Measurements from ENCODE around the gene GALNT16.
"Not testable (repeated sequence)": the region's sequence is repeated elsewhere in the genome, so short reads cannot be mapped to it uniquely, and the experiment has no call there.

The GALNT16 gene

DNA sequence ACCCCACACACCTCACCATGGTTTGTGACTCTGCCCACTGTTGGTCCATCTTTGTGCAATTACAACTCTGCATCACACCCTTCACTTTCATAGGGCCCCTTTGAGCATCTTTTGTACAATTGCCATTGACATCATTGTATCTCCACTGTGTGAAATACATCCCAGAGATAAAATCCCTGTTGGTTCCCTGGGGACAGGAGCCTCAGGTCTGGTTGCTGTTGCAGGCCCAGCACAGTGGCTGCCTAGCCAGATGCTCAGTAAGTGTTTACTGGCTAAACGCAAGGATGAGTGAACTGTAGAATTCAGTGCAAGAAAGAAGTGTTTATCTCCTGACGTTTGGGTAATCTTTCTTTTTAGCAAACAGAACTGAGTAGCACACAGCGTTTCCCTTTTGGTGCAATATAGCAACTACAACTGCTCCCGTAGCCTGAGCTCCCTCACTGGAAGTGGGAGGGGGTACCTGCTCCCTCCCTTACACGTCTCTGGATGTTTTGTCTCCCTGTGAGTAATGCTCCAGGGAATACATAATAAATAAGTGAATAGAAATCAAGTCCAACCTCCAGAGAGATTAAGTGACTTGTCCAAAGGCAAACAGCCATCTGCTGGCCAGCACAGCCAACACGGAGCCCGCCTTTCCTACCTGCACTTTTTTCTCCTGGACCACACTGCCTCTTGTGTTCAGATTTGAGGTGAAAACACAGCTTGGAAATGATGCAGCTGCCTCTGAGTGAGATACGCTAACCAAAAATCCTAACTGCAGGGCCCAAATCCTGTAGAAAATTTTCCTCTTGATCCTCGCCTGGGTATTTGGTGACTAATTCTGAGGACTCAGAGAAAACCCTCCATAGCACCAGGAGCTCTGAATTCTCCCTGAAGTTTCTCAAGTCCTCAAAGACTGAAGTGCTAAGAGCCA, 27.4 kb downstream of the GALNT16 start:
- H3K4me3 Mint-ChIP-seq, result no peak overlapping the region
- no peaks in the 10 kb centered on the region for H3K9me3 Mint-ChIP-seq
- no peaks in the 10 kb centered on the region for H3K36me3 Mint-ChIP-seq (ENCODE audit: low read depth)
- H3K4me1 Mint-ChIP-seq (ENCODE audit: low read depth), result no peaks in the 10 kb centered on the region
- H3K27me3 Mint-ChIP-seq, result no peaks in the 10 kb centered on the region
- H3K27ac Mint-ChIP-seq, result no peak overlapping the region

DNA sequence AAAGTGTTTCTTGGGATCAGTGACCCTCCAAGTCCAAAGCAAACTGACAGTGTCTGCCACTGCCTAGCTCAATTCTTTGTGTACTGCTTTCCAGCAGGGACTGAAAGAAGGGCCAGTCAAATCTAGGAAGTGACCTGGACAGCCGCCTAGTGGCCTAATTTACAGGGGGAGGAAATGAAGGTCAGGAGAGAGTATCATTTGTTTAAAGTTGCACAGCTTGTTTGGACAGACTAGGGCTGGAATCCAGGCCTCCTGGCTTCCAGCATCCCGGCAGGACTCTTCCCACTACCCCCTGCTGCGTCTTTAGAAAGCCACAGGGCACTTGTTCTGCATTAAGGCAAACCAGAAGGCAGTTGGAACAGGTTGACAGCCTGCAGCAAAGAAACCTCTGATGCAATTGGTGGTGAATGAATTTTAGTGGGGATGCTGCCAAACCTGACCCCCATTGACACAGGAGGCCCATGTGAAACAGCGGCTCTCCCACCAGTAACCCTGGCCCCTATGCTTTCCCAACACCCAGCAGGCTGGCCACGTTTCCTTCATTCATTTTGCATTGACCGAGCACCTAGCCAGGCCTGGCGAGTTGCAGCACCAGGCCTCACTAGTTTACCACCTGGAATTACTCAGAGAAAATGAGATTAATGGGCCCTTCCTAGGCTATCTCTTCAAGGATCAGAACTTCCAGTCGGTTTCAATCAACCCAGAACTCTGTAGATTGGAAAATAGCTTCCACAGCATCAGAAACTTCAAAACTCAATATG, 28.2 kb downstream of the GALNT16 start:
- no peaks in the 10 kb centered on the region for H3K4me1 Mint-ChIP-seq (ENCODE audit: low read depth)
- no peak overlapping the region for H3K4me3 Mint-ChIP-seq
- no peaks in the 10 kb centered on the region for H3K36me3 Mint-ChIP-seq (ENCODE audit: low read depth)
- no peak overlapping the region for H3K27ac Mint-ChIP-seq
- no peaks in the 10 kb centered on the region for H3K9me3 Mint-ChIP-seq
- H3K27me3 Mint-ChIP-seq, result no peaks in the 10 kb centered on the region

DNA sequence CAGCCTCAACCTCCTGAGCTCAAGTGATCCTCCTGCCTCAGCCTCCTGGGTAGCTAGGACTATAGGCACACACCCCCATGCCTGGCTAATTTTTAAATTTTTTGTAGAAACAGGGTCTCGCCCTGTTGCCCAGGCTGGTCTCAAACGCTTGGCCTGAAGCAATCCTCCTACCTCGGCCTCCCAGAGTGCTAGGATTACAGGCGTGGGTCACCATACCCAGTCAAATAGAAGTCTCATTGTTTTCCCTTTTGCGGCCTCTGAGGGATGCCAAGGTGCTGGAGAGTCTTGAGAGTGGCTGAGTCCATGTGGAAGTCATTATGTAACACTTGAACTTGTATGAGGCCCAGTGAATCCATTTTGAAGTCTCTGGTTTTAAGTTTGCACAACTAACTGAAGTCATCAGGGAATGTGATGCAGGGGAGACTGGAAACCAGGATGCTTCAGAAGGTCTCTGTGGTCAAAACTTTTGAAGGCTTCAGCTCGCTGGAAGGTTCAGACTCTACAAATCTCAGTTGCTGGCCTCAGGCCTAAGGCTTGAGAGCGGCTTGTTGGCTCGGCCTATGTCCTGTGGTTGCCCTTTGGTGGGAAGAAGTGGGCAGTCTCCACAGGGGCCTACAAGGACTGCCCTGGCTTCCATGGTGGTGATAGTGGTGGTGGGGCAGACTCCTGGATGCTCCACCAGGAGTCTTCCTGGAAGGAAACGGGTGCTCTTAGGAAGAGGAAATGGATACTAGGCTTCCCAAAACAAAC, 29.2 kb downstream of the GALNT16 start:
- no peaks in the 10 kb centered on the region for H3K9me3 Mint-ChIP-seq
- H3K27me3 Mint-ChIP-seq, result peaks cover 3% of the 10 kb centered on the region
- no peaks in the 10 kb centered on the region for H3K4me1 Mint-ChIP-seq (ENCODE audit: low read depth)
- no peak overlapping the region for H3K4me3 Mint-ChIP-seq
- H3K36me3 Mint-ChIP-seq (ENCODE audit: low read depth), result no peaks in the 10 kb centered on the region
- H3K27ac Mint-ChIP-seq, result no peak overlapping the region

DNA sequence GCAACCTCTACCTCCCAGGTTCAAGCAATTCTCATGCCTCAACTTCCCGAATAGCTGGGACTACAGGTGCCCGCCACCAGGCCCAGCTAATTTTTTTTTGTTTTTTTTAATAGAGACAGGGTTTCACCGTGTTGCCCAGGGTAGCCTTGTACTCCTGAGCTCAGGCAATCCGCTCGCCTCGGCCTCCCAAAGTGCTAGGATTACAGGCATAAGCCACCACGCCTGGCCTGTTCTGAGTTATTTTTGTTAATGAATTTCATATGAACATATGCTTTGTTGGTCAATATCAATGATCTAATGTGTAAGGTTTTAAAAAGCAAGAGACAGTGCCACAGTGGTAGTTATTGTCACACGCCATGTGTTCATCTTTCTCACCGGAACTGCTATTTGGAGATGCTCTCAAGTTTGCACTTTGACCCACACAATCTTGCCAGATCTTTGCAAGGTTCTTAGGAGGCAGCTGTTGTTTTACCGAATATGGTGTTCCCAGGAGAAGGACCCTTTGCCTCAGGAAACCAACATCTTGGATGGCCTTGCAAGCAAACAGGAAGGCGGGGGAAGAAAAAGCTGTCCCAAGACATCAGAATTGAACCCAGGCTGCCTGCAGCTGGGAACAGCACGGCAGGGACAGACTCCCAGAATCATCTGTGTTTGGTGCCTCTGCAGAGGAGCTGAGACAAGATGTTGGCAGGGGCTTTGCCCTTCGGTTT, 30.0 kb downstream of the GALNT16 start:
- H3K27ac Mint-ChIP-seq, result no peak overlapping the region
- no peaks in the 10 kb centered on the region for H3K9me3 Mint-ChIP-seq
- H3K36me3 Mint-ChIP-seq (ENCODE audit: low read depth), result no peaks in the 10 kb centered on the region
- peaks cover 3% of the 10 kb centered on the region for H3K27me3 Mint-ChIP-seq
- H3K4me1 Mint-ChIP-seq (ENCODE audit: low read depth), result no peaks in the 10 kb centered on the region
- no peak overlapping the region for H3K4me3 Mint-ChIP-seq

DNA sequence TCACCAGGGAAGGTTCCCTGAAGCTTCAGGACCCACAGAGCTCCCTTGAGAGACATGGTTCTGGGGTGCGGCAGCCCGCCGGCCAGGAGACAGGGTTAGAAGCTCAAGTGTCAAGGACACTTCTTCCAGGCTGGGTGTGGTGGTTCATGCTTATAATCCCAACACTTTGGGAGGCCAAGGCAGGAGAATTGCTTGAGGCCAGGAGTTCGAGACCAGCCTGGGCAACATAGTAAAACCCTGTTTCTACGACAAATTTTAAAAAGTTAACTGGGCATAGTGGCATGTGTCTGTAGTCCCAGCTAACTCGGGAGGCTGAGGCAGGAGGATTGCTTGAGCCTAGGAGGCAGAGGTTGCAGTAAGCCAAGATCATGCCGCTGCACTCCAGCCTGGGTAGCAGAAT, 30.9 kb downstream of the GALNT16 start:
- H3K27me3 Mint-ChIP-seq; H3K4me1 Mint-ChIP-seq (ENCODE audit: low read depth); H3K4me3 Mint-ChIP-seq; H3K9me3 Mint-ChIP-seq; H3K36me3 Mint-ChIP-seq (ENCODE audit: low read depth); H3K27ac Mint-ChIP-seq: not testable (repeated sequence)

DNA sequence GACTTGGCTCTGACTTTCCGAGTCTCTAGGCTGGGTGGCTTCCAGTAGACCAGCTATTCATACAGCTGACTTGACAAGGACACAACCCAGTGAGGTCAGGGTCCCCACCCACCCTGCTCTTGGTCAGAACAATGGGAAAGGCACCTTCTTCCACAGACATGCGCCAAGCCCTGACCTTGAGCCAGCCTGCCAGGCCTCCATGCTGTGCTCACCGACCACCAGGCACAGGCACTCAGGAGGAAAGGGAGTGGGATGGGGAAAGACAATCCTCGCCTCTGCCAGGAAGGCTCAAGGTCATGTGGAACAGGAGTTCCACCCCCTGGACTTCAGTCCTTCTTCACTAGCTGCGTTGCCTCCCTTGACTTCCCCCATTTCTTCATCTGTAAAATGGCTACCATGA, 31.4 kb downstream of the GALNT16 start:
- no peaks in the 10 kb centered on the region for H3K4me1 Mint-ChIP-seq (ENCODE audit: low read depth)
- no peak overlapping the region for H3K4me3 Mint-ChIP-seq

DNA sequence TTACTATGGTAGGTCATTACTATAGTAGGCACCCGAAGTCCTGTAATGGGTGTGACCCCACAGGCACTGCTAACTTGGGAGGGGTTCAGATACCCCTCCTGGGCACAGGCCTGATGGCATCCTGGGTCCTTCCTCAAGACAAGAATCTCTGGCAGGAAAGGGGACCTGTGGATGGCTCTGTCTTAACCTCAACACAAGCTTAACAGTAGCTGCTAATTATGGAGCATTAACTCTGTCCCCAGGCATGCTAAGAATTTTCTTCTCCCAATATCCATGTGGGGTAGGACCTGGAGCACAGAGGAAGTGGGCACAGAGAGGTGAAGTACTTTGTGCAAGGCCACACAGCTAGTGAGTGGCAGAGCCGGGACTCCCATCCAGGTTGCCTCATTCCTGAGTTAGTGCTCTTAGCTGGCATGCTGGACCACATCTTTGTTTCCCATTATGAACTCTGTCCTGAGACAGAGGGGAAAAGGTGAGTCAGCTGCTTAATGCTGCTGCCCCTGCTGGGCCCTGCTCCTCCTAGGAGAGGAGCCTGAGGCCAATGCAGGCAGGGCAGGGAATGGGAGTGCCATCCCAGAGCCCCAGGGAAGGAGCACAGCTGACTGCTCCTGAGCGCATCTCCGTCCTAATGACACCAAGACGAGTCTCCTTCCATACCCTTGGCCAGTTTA, 32.1 kb downstream of the GALNT16 start:
- Mint-ChIP-seq H3K4me3 (no peak overlapping the region), H3K27me3 (peaks cover 10% of the 10 kb centered on the region), H3K4me1 (ENCODE audit: low read depth) (no peaks in the 10 kb centered on the region), H3K9me3 (no peaks in the 10 kb centered on the region), H3K27ac (no peak overlapping the region), H3K36me3 (ENCODE audit: low read depth) (no peaks in the 10 kb centered on the region)

More for the DNA sequence above, 31.4 kb downstream of the GALNT16 start:
- Mint-ChIP-seq H3K27ac (no peak overlapping the region), H3K9me3 (no peaks in the 10 kb centered on the region), H3K36me3 (ENCODE audit: low read depth) (no peaks in the 10 kb centered on the region), H3K27me3 (peaks cover 3% of the 10 kb centered on the region)

DNA sequence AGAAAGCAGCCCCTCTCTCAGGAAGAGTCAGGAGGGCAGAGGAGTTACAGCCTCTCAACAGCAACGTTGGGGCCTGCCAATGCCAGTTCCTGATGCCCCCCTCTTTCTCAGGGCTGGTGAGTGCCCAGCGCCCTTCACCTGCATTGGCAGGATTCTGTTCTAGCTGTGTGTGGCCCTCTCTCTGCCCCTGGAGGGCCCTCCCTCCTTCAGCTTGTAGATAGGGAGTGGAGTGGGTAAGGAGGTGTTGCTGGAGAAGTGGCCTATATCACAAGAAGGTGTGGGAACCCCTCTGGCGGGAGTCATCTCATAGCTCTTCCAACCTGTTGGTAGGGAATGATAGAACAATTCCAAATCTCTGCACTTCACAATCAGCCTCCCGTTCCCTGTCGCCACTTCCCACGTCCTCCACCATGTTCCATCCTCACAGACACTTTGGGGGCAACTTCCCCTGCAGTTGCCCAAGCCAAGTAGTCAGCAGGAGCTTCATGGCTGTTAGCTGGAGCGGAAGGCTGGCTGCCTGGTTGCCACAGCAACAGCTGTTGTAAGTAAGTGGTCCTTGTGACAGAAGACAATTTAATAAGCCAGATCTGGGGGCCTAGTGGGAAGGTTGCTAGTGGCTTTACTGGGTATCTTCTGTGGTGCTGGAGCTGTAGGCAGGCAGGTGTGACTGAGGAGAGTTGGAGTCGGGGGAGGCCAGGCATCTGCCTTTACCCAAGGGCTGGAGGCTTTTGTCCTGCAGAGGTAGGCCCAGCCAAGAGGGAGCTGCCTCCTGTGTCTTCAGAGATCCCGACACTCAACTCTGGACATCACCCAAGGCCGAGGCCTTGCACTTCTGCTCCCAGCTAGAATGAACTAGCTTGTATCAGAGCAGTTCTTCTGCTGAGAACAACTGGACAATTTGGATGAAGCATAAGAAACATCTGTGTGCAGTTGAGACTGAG, 38.4 kb downstream of the GALNT16 start:
- Mint-ChIP-seq H3K9me3 (no peaks in the 10 kb centered on the region), H3K27me3 (peaks cover 15% of the 10 kb centered on the region), H3K4me3 (no peak overlapping the region), H3K4me1 (ENCODE audit: low read depth) (no peaks in the 10 kb centered on the region), H3K36me3 (ENCODE audit: low read depth) (no peaks in the 10 kb centered on the region), H3K27ac (no peak overlapping the region)

DNA sequence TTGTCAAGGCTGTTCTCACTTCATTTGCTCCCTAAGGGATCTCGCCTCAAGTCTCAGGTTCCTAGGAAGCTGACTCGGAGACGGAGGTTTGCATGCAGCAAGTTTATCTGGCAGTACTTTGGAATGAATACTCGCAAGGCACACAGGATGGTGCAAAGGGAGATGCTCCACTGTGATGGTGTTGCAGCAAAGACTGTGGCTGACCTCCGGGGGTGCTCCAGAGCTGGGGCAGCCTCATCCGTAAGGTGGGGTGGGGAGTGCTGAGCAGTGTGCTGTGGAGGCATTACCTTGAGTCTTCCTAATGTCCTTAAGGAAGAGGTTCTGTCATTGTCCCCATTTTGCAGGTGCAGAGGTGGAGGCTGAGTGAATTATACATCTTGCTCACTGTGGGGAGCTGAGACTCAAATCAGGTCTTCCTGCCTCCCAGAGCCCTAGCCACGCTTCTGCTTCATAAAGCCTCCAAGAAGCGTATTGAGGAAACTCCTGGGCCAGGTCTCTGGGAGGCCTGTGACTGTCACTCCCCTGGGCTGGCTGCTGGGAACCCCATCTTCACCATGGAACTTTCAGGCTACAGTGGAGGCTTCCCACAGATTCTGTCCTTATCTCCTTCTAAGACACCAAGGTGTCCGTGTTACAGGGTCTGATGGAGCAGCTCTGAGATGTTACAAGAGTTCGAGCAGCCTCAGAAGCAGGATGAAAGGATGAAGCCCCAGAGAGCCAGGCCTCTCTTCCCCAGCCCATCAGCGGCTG, 39.5 kb downstream of the GALNT16 start:
- Mint-ChIP-seq H3K36me3 (ENCODE audit: low read depth) (no peaks in the 10 kb centered on the region), H3K4me1 (ENCODE audit: low read depth) (no peaks in the 10 kb centered on the region), H3K27me3 (peaks cover 11% of the 10 kb centered on the region), H3K27ac (no peak overlapping the region), H3K9me3 (no peaks in the 10 kb centered on the region), H3K4me3 (no peak overlapping the region)

DNA sequence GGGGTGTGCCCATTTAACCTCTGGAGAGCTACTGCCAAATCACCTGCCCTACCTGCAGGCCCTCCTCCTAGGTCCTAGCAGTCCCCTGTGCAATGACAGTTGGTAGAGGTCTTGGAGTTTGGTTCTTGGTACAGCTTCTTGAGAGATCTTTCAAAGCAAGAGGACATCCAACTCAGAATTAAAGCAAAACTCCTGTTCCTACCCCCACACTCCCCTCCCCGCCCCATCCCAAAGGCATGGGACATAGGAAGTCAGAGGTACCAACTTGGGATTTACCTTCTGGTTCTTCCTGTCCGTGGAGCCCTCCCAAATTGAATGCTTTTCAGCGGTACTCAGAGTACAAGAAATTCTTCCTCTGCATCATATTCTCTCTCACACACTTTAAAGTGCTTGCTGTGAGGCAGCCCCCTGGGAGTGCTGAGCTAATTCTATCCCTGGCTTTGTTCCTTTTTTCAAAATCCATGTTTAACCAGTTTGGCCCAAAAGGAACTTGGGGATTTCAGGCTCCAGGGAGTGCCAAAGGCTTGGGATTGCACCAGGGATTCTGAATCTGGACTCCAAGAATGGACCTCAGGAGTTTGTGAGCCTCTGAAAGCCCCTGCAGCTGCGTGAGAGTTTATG, 40.8 kb downstream of the GALNT16 start:
- no peaks in the 10 kb centered on the region for H3K9me3 Mint-ChIP-seq
- H3K4me3 Mint-ChIP-seq, result no peak overlapping the region
- peaks cover 14% of the 10 kb centered on the region for H3K27me3 Mint-ChIP-seq
- H3K36me3 Mint-ChIP-seq (ENCODE audit: low read depth), result no peaks in the 10 kb centered on the region
- H3K27ac Mint-ChIP-seq, result no peak overlapping the region
- H3K4me1 Mint-ChIP-seq (ENCODE audit: low read depth), result no peaks in the 10 kb centered on the region

DNA sequence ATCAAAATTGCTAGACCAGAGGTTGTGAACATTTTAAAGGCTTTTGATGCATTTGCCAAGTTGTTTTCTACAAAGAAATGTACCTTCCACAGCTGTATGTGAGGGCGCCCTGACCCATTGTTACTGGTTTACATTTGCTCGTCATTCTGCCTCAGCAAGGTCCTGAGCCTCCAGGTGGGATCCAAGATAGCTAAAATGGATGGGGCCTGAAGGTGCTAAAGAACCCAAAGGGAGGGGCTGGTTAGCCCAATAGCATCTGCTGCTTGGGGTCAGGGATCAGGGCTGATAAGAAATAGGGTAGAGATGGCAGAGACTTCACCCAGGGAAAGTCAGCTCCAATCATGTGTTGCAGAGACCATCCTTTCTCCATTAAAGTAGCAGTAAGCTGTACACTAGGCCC, 43.1 kb downstream of the GALNT16 start:
- Mint-ChIP-seq H3K4me1 (ENCODE audit: low read depth) (no peaks in the 10 kb centered on the region), H3K9me3 (no peaks in the 10 kb centered on the region), H3K36me3 (ENCODE audit: low read depth) (no peaks in the 10 kb centered on the region), H3K27ac (no peak overlapping the region), H3K4me3 (no peak overlapping the region), H3K27me3 (peaks cover 24% of the 10 kb centered on the region)

DNA sequence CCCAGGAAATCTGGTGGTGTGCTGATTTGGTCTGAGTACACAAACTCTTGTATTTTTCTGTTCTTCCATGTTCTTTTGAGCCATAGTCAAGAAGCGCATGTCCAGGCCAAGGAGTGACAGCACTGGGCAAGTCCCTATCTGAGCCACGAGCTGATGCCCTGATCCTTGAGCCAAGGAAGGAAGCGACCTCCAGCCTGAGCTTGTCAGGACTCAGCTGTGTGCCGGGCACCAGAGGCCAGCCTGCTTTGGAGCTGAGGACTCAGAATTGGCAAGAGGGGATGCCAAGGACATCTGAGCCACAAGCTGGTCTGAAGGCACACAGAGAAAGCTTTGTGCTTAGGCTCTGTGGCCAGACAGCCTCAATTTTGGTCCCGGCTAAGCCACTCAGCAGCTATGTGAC, 52.6 kb downstream of the GALNT16 start:
- Mint-ChIP-seq H3K27ac (no peak overlapping the region), H3K36me3 (ENCODE audit: low read depth) (no peaks in the 10 kb centered on the region), H3K4me3 (no peak overlapping the region), H3K27me3 (peaks cover 22% of the 10 kb centered on the region), H3K9me3 (no peaks in the 10 kb centered on the region), H3K4me1 (ENCODE audit: low read depth) (no peaks in the 10 kb centered on the region)
